Epithelial cell of proximal tubule (primary cell): ENCODE results near the gene BMPR1B. TPM values are rescaled to one million over a fixed set of nuclear protein-coding genes. Genes with fewer than 3 reads are reported as not detected.

Source experiments
- DNase-seq: peaks from one replicate; pipeline ENCODE4 v3.0.0-alpha.2; 2011; ENCODE audit warnings: low read depth
- H3K4me3 ChIP-seq: 2 replicates; pipeline ENCODE4 v1.5.1; 2011; ENCODE audit warnings: low read depth, mild to moderate bottlenecking, low read length
- total RNA-seq: library from RNA; depleted of rRNA; stranded (reverse); fragments of >200 nt; gene quantifications from 2 replicates; pipeline ENCODE4 v1.2.3, GENCODE V29; 2015
- TF ChIP-seq, protein P1 (sequence below): conservative IDR thresholded peaks from 2 replicates; pipeline ENCODE4 v1.5.1; 2012; ENCODE audit warnings: low read depth, mild to moderate bottlenecking, low read length

BMPR1B gene
- total RNA-seq, 1 donor from 2014 or later, result 2.0 TPM

DNA sequence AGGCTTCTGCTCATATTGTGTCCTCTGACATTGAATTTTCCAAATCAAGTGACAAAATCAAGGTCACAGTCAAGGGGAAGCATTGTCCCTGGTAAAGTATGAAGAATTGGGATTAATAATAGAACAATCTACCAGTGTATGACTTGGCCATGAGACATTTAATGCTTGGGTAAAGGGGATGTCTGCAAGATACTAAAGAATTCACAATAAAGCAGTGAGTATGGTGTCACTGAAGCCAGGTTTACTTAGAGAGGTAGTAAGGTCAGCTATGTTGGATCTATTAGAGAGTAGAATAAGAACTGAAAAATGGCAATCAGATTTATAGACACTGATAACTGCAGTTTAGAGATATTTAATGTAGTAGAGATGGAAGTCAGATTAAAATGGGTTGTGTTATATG lies 349.2 kb downstream of the BMPR1B start:
- DNase-seq, result no peak
- TF ChIP-seq, protein P1, sequence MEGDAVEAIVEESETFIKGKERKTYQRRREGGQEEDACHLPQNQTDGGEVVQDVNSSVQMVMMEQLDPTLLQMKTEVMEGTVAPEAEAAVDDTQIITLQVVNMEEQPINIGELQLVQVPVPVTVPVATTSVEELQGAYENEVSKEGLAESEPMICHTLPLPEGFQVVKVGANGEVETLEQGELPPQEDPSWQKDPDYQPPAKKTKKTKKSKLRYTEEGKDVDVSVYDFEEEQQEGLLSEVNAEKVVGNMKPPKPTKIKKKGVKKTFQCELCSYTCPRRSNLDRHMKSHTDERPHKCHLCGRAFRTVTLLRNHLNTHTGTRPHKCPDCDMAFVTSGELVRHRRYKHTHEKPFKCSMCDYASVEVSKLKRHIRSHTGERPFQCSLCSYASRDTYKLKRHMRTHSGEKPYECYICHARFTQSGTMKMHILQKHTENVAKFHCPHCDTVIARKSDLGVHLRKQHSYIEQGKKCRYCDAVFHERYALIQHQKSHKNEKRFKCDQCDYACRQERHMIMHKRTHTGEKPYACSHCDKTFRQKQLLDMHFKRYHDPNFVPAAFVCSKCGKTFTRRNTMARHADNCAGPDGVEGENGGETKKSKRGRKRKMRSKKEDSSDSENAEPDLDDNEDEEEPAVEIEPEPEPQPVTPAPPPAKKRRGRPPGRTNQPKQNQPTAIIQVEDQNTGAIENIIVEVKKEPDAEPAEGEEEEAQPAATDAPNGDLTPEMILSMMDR, result no peak
- H3K4me3 ChIP-seq, result no peak overlapping the region

GRCh38 chr4:95107635-95108034 lies 349.9 kb downstream of the BMPR1B start:
- DNase-seq, result no peak
- H3K4me3 ChIP-seq, result no peak overlapping the region
- TF ChIP-seq, protein P1, result no peak

- DNase-seq, result no peak
- no peak overlapping the region for H3K4me3 ChIP-seq
- TF ChIP-seq, protein P1, result no peak
Observed at GRCh38 chr4:95108883-95109421, 351.2 kb downstream of the BMPR1B start.

DNA sequence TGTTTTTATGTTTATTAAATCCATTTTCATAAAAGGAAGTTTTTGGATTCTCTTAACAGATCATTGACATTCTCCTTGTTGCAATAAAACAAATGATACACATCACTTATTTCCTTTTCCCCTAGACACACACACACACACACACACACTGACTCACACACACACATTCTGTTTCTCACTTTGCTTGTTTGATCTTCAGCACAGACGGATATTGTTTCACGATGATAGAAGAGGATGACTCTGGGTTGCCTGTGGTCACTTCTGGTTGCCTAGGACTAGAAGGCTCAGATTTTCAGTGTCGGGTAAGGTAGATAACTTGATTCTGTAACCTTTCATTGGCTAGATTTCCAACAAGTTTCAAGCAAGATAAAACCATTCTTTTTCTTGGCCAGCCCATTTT lies 356.8 kb downstream of the BMPR1B start:
- TF ChIP-seq, protein P1, result no peak
- no peak overlapping the region for H3K4me3 ChIP-seq
- no peak for DNase-seq

DNA sequence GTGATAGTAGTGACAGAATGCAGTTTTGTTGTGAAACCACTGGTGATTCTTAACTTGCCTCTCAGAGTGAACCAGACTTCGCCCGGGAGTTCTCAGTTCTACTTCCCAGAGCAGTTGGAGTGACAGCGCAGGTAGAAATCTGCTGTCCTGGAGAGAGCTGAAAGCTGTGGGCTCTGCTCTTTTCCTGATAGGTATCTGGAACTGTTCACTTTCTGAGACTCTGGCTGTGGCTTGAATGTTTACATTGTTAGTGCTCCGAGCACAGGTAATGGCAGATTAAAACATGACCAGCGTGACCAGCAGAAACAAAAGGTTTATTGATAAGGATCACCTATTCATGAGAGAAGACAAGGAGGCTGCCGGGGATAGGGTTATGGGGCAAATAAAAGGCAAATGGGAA lies 360.7 kb downstream of the BMPR1B start:
- TF ChIP-seq, protein P1, result no peak
- H3K4me3 ChIP-seq, result no peak overlapping the region
- no peak for DNase-seq

GRCh38 chr4:95120456-95120855 lies 362.7 kb downstream of the BMPR1B start:
- no peak for DNase-seq
- no peak overlapping the region for H3K4me3 ChIP-seq
- TF ChIP-seq, protein P1, result no peak

GRCh38 chr4:95122001-95122400 lies 364.2 kb downstream of the BMPR1B start:
- TF ChIP-seq, protein P1, result no peak
- DNase-seq, result no peak
- no peak overlapping the region for H3K4me3 ChIP-seq
